Fibroblast of skin of right quadriceps (primary cell): ENCODE data around the gene NOSTRIN.
"Not testable (repeated sequence)": the region's sequence is repeated elsewhere in the genome, so short reads cannot be mapped to it uniquely, and the experiment has no call there.

Experiments
- DNase-seq: peaks from one replicate; pipeline ENCODE4 v3.0.0-alpha.2; 2013

Gene NOSTRIN

GRCh38 chr2:168790226-168790902, 12.1 kb upstream of the NOSTRIN start:
- no peak for DNase-seq

GRCh38 chr2:168791140-168791539, 11.3 kb upstream of the NOSTRIN start:
- DNase-seq: not testable (repeated sequence)

- DNase-seq: no peak
Observed at GRCh38 chr2:168793596-168793995, 8.8 kb upstream of the NOSTRIN start.

- no peak for DNase-seq
Observed at GRCh38 chr2:168794968-168795367, 7.5 kb upstream of the NOSTRIN start.

GRCh38 chr2:168796090-168796577, 6.3 kb upstream of the NOSTRIN start:
- no peak for DNase-seq

- DNase-seq: peak; percentile 13
Observed at GRCh38 chr2:168796583-168797285, 5.7 kb upstream of the NOSTRIN start.

GRCh38 chr2:168797286-168797655, 5.2 kb upstream of the NOSTRIN start:
- DNase-seq: no peak

- DNase-seq: no peak
Observed at GRCh38 chr2:168798076-168798887, 4.2 kb upstream of the NOSTRIN start.

GRCh38 chr2:168798888-168799410, 3.5 kb upstream of the NOSTRIN start:
- DNase-seq: no peak

GRCh38 chr2:168801471-168801870, 966 bp upstream of the NOSTRIN start:
- DNase-seq: no peak

GRCh38 chr2:168802859-168803725, 655 bp downstream of the NOSTRIN start:
- DNase-seq: no peak

GRCh38 chr2:168804214-168804613, 1.8 kb downstream of the NOSTRIN start:
- DNase-seq: no peak

- DNase-seq: no peak
Observed at GRCh38 chr2:168805615-168806014, 3.2 kb downstream of the NOSTRIN start.

- no peak for DNase-seq
Observed at GRCh38 chr2:168809537-168809936, 7.1 kb downstream of the NOSTRIN start.

GRCh38 chr2:168810235-168810634, 7.8 kb downstream of the NOSTRIN start:
- DNase-seq: no peak

- DNase-seq: no peak
Observed at GRCh38 chr2:168811696-168812095, 9.3 kb downstream of the NOSTRIN start.

- DNase-seq: no peak
Observed at GRCh38 chr2:168814046-168814445, 11.6 kb downstream of the NOSTRIN start.

GRCh38 chr2:168814939-168815907, 12.8 kb downstream of the NOSTRIN start:
- DNase-seq: no peak

GRCh38 chr2:168816369-168816768, 13.9 kb downstream of the NOSTRIN start:
- DNase-seq: peak; percentile 87

GRCh38 chr2:168819050-168819715, 16.7 kb downstream of the NOSTRIN start:
- DNase-seq: peak; percentile 3
